GM23338 (cell line): ENCODE data around the gene RPS17. TPM values are rescaled to one million over a fixed set of nuclear protein-coding genes. Genes with fewer than 3 reads are reported as not detected.

Source experiments
- ATAC-seq: fragments of 200-7000 bp; cut with Tn5 transposase; 3 replicates; pipeline ENCODE4 v1.9.1; 2020
- DNase-seq: peaks from one replicate; pipeline ENCODE4 v3.0.0-alpha.2; 2015; ENCODE audit warnings: low spot score
- H2AFZ ChIP-seq: fragments of 200-600 bp; sonication (generic); 2 replicates; pipeline ENCODE4 v1.8.0; 2016; ENCODE audit warnings: antibody characterized with exemption, mild to moderate bottlenecking, moderate library complexity
- H3F3A ChIP-seq: fragments of 200-600 bp; sonication (generic); replicated peaks from 2 replicates; pipeline ENCODE4 v1.8.0; 2017; ENCODE audit warnings: antibody characterized with exemption, mixed run types, low read depth
- H3K27ac ChIP-seq: fragments of 200-600 bp; sonication (generic); 2 replicates; pipeline ENCODE4 v1.6.1; 2016; ENCODE audit warnings: low read depth
- H3K27me3 ChIP-seq: fragments of 200-600 bp; sonication (generic); 2 replicates; pipeline ENCODE4 v1.8.0; 2016; ENCODE audit warnings: mild to moderate bottlenecking, mixed run types, moderate library complexity; ENCODE audit not compliant: insufficient read depth
- H3K36me3 ChIP-seq: fragments of 200-600 bp; sonication (generic); 2 replicates; pipeline ENCODE4 v1.8.0; 2016; ENCODE audit warnings: mild to moderate bottlenecking; ENCODE audit not compliant: insufficient read depth
- H3K4me1 ChIP-seq: fragments of 200-600 bp; sonication (generic); 2 replicates; pipeline ENCODE4 v1.8.0; 2016; ENCODE audit warnings: mild to moderate bottlenecking, moderate library complexity; ENCODE audit not compliant: insufficient read depth
- H3K4me2 ChIP-seq: fragments of 200-600 bp; sonication (generic); 2 replicates; pipeline ENCODE4 v1.7.1; 2017; ENCODE audit warnings: mixed run types
- H3K4me3 ChIP-seq: fragments of 200-600 bp; sonication (generic); 2 replicates; pipeline ENCODE4 v1.6.1; 2016; ENCODE audit warnings: mixed run types
- H3K79me2 ChIP-seq: fragments of 200-600 bp; sonication (generic); replicated peaks from 2 replicates; pipeline ENCODE4 v1.8.0; 2017; ENCODE audit warnings: mild to moderate bottlenecking; ENCODE audit not compliant: insufficient read depth
- H3K9me2 ChIP-seq: fragments of 200-600 bp; sonication (generic); 2 replicates; pipeline ENCODE4 v1.8.0; 2017; ENCODE audit not compliant: insufficient read depth
- H4K20me1 ChIP-seq: fragments of 200-600 bp; sonication (generic); replicated peaks from 2 replicates; pipeline ENCODE4 v1.8.0; 2017; ENCODE audit warnings: mild to moderate bottlenecking; ENCODE audit not compliant: insufficient read depth
- H3K27ac Mint-ChIP-seq: 2 replicates; pipeline ENCODE4 v1.8.0; 2020; ENCODE audit warnings: inconsistent platforms, mild to moderate bottlenecking, moderate library complexity, mixed read lengths
- H3K27me3 Mint-ChIP-seq: 3 replicates; pipeline ENCODE4 v1.8.0; 2022; ENCODE audit warnings: low read depth, mild to moderate bottlenecking, moderate library complexity, mixed read lengths, inconsistent platforms; ENCODE audit not compliant: insufficient read depth, poor library complexity
- H3K36me3 Mint-ChIP-seq: 3 replicates; pipeline ENCODE4 v1.8.0; 2021; ENCODE audit warnings: low read depth, mild to moderate bottlenecking, inconsistent platforms, moderate library complexity, mixed read lengths
- H3K4me1 Mint-ChIP-seq: 3 replicates; pipeline ENCODE4 v1.8.0; 2020; ENCODE audit warnings: mild to moderate bottlenecking, inconsistent platforms, mixed read lengths
- H3K4me3 Mint-ChIP-seq: 3 replicates; pipeline ENCODE4 v1.8.0; 2021; ENCODE audit warnings: moderate library complexity, mild to moderate bottlenecking, inconsistent platforms, mixed read lengths
- H3K9me3 Mint-ChIP-seq: 3 replicates; pipeline ENCODE4 v1.8.0; 2020; ENCODE audit warnings: moderate library complexity, mild to moderate bottlenecking, inconsistent platforms, mixed read lengths
- STAT1 ChIP-seq: IDR thresholded peaks from one replicate; pipeline ENCODE4 v1.6.1; 2016; ENCODE audit warnings: antibody characterized with exemption; ENCODE audit not compliant: unreplicated experiment
- polyA plus RNA-seq: library from polyadenylated mRNA; unstranded; fragments of >200 nt; fragmentation: Nextera tagmentation; extraction: Ambion mirVana; gene quantifications from 2 replicates; pipeline ENCODE4 v1.2.1, GENCODE V29; 2016
- total RNA-seq: library from RNA; depleted of rRNA; stranded (reverse); fragments of >200 nt; shearing (Covaris generic); gene quantifications from 2 replicates; pipeline ENCODE4 v1.2.3, GENCODE V29; 2014
- TF ChIP-seq, protein P1 (sequence below): fragments of 250-450 bp; sonication (Bioruptor Pico); IDR thresholded peaks from 2 replicates; pipeline ENCODE4 v1.5.0; 2020; ENCODE audit warnings: mild to moderate bottlenecking, moderate library complexity
- TF ChIP-seq, protein P2 (sequence below): IDR thresholded peaks from one replicate; pipeline ENCODE4 v1.6.1; 2018; ENCODE audit warnings: antibody characterized with exemption; ENCODE audit not compliant: unreplicated experiment

Gene RPS17
- total and polyA plus RNA-seq, 2 experiments from 2014 or later: 1,741 to 1,928 TPM

DNA sequence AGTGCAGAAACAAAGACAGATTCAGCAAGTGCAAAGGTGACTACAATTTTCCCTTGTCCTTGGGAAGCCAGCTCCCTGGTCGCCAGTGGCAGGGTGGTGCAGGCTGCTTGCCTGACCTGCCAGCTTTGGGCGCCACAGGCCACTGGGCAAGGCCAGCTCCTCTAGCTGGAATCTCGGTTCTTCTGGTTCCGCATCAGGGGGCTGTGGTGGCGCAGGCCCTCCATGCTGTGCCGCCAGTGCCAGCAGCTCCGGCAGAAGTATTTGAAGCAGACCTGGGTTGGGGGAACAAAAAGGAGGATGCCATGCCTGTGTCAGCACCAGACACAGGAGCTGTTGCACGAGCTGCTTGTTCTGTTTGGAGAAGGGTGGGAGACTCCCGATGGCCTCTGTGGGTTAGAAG, 4.2 kb upstream of the RPS17 start:
- Mint-ChIP-seq H3K9me3 (peaks cover under 1% of the 10 kb centered on the region; the same call in 1 of the 3 replicates), H3K4me3 (no peak overlapping the region), H3K4me1 (peaks cover 20% of the 10 kb centered on the region), H3K36me3 (peaks cover 14% of the 10 kb centered on the region), H3K27me3 (peaks cover 24% of the 10 kb centered on the region), H3K27ac (no peak overlapping the region)
- no peaks in the 10 kb centered on the region; the same call in 1 of the 2 replicates for H3K9me2 ChIP-seq
- H4K20me1 ChIP-seq: peaks cover 2% of the 10 kb centered on the region; the same call in 1 of the 2 replicates
- no peak overlapping the region for H3K4me3 ChIP-seq
- ATAC-seq: no peak
- H3K4me1 ChIP-seq: peaks cover 20% of the 10 kb centered on the region
- no peak overlapping the region for H3K27ac ChIP-seq
- TF ChIP-seq STAT1: no peak
- TF ChIP-seq, protein P1, sequence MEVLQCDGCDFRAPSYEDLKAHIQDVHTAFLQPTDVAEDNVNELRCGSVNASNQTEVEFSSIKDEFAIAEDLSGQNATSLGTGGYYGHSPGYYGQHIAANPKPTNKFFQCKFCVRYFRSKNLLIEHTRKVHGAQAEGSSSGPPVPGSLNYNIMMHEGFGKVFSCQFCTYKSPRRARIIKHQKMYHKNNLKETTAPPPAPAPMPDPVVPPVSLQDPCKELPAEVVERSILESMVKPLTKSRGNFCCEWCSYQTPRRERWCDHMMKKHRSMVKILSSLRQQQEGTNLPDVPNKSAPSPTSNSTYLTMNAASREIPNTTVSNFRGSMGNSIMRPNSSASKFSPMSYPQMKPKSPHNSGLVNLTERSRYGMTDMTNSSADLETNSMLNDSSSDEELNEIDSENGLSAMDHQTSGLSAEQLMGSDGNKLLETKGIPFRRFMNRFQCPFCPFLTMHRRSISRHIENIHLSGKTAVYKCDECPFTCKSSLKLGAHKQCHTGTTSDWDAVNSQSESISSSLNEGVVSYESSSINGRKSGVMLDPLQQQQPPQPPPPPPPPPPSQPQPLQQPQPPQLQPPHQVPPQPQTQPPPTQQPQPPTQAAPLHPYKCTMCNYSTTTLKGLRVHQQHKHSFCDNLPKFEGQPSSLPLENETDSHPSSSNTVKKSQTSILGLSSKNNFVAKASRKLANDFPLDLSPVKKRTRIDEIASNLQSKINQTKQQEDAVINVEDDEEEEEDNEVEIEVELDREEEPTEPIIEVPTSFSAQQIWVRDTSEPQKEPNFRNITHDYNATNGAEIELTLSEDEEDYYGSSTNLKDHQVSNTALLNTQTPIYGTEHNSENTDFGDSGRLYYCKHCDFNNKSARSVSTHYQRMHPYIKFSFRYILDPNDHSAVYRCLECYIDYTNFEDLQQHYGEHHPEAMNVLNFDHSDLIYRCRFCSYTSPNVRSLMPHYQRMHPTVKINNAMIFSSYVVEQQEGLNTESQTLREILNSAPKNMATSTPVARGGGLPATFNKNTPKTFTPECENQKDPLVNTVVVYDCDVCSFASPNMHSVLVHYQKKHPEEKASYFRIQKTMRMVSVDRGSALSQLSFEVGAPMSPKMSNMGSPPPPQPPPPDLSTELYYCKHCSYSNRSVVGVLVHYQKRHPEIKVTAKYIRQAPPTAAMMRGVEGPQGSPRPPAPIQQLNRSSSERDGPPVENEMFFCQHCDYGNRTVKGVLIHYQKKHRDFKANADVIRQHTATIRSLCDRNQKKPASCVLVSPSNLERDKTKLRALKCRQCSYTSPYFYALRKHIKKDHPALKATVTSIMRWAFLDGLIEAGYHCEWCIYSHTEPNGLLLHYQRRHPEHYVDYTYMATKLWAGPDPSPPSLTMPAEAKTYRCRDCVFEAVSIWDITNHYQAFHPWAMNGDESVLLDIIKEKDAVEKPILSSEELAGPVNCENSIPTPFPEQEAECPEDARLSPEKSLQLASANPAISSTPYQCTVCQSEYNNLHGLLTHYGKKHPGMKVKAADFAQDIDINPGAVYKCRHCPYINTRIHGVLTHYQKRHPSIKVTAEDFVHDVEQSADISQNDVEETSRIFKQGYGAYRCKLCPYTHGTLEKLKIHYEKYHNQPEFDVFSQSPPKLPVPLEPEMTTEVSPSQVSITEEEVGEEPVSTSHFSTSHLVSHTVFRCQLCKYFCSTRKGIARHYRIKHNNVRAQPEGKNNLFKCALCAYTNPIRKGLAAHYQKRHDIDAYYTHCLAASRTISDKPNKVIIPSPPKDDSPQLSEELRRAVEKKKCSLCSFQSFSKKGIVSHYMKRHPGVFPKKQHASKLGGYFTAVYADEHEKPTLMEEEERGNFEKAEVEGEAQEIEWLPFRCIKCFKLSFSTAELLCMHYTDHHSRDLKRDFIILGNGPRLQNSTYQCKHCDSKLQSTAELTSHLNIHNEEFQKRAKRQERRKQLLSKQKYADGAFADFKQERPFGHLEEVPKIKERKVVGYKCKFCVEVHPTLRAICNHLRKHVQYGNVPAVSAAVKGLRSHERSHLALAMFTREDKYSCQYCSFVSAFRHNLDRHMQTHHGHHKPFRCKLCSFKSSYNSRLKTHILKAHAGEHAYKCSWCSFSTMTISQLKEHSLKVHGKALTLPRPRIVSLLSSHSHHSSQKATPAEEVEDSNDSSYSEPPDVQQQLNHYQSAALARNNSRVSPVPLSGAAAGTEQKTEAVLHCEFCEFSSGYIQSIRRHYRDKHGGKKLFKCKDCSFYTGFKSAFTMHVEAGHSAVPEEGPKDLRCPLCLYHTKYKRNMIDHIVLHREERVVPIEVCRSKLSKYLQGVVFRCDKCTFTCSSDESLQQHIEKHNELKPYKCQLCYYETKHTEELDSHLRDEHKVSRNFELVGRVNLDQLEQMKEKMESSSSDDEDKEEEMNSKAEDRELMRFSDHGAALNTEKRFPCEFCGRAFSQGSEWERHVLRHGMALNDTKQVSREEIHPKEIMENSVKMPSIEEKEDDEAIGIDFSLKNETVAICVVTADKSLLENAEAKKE (CRISPR knock-in tag): no peak
- TF ChIP-seq, protein P2, sequence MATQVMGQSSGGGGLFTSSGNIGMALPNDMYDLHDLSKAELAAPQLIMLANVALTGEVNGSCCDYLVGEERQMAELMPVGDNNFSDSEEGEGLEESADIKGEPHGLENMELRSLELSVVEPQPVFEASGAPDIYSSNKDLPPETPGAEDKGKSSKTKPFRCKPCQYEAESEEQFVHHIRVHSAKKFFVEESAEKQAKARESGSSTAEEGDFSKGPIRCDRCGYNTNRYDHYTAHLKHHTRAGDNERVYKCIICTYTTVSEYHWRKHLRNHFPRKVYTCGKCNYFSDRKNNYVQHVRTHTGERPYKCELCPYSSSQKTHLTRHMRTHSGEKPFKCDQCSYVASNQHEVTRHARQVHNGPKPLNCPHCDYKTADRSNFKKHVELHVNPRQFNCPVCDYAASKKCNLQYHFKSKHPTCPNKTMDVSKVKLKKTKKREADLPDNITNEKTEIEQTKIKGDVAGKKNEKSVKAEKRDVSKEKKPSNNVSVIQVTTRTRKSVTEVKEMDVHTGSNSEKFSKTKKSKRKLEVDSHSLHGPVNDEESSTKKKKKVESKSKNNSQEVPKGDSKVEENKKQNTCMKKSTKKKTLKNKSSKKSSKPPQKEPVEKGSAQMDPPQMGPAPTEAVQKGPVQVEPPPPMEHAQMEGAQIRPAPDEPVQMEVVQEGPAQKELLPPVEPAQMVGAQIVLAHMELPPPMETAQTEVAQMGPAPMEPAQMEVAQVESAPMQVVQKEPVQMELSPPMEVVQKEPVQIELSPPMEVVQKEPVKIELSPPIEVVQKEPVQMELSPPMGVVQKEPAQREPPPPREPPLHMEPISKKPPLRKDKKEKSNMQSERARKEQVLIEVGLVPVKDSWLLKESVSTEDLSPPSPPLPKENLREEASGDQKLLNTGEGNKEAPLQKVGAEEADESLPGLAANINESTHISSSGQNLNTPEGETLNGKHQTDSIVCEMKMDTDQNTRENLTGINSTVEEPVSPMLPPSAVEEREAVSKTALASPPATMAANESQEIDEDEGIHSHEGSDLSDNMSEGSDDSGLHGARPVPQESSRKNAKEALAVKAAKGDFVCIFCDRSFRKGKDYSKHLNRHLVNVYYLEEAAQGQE: no peak
- no peak overlapping the region for H2AFZ ChIP-seq
- no peak overlapping the region for H3K4me2 ChIP-seq
- peaks cover 8% of the 10 kb centered on the region for H3K79me2 ChIP-seq
- peaks cover under 1% of the 10 kb centered on the region; the same call in 1 of the 2 replicates for H3K36me3 ChIP-seq
- H3K27me3 ChIP-seq: no peaks in the 10 kb centered on the region
- peaks cover 11% of the 10 kb centered on the region; the same call in 1 of the 2 replicates for H3F3A ChIP-seq
- DNase-seq: no peak
